ENCODE results near the gene MELTF.
"Not testable (repeated sequence)": the region's sequence is repeated elsewhere in the genome, so short reads cannot be mapped to it uniquely, and the experiment has no call there.

GRCh38 chr3:197034778-197035177, 5.2 kb upstream of the MELTF start:
- TF ChIP-seq CTCF (conservative IDR thresholded peaks at IDR 0.05; ENCODE audit: low read length); EZH2phosphoT487 (IDR thresholded peaks at IDR 0.05; ENCODE audit: borderline replicate concordance): not testable (repeated sequence)
